K562 (cell line): ENCODE measurements around the gene SOCS2. TPM values are rescaled to one million over a fixed set of nuclear protein-coding genes. Genes with fewer than 3 reads are reported as not detected.
A peak's percentile ranks its signal among the peaks of the same experiment; 100 is the strongest.

Source experiments
- ATF3 ChIP-seq, 2 experiments: fragments of 450-650 bp in 1 of 2; sonication (generic) in 1 of 2; formaldehyde crosslinking in 1 of 2; IDR thresholded peaks in 1 of 2; conservative IDR thresholded peaks in 1 of 2; 2 replicates each; pipeline versions ENCODE4 v1.6.1 to v1.8.1; 2016 to 2023; ENCODE audit warnings: mild to moderate bottlenecking in 2 of 2, moderate library complexity in 2 of 2, inconsistent platforms in 1 of 2, missing genetic modification reagents in 1 of 2
- BCLAF1 ChIP-seq, 2 experiments: fragments of 450-650 bp in 1 of 2; IDR thresholded peaks; 2 replicates each; pipeline ENCODE4 v1.6.1; 2011 to 2017; ENCODE audit warnings: low read depth in 2 of 2, antibody characterized with exemption in 1 of 2, borderline replicate concordance in 1 of 2, low read length in 1 of 2, mild to moderate bottlenecking in 1 of 2, mixed read lengths in 1 of 2; ENCODE audit not compliant: control insufficient read depth in 1 of 2
- CCNT2 ChIP-seq: IDR thresholded peaks from 2 replicates; pipeline ENCODE4 v1.6.1; 2011; ENCODE audit warnings: borderline replicate concordance, low read depth, mild to moderate bottlenecking, moderate library complexity, mixed read lengths, low read length; ENCODE audit not compliant: insufficient read length; ENCODE audit errors: extremely low read depth
- CHCHD3 ChIP-seq: fragments of 250-450 bp; sonication (Bioruptor Pico); IDR thresholded peaks from 2 replicates; pipeline ENCODE4 v2.1.2; 2022; ENCODE audit warnings: mild to moderate bottlenecking
- CREB5 ChIP-seq: fragments of 250-450 bp; sonication (Bioruptor Pico); IDR thresholded peaks from 2 replicates; pipeline ENCODE4 v1.5.0; 2020; ENCODE audit warnings: mild to moderate bottlenecking
- ELF1 ChIP-seq: fragments of 200-800 bp; sonication (Bioruptor generic); IDR thresholded peaks from 2 replicates; pipeline ENCODE4 v1.6.1; 2016; ENCODE audit warnings: missing genetic modification characterization, missing compliant biosample characterization
- ELF4 ChIP-seq: fragments of 450-650 bp; formaldehyde crosslinking; IDR thresholded peaks from 2 replicates; pipeline ENCODE4 v1.4.0; 2022; ENCODE audit warnings: missing genetic modification characterization
- GTF2F1 ChIP-seq: IDR thresholded peaks from 2 replicates; pipeline ENCODE4 v1.6.1; 2011; ENCODE audit warnings: low read depth, low read length, improper control_type of control experiment
- KLF6 ChIP-seq: fragments of 250-450 bp; sonication (Bioruptor Pico); IDR thresholded peaks from 2 replicates; pipeline ENCODE4 v1.4.0; 2020; ENCODE audit warnings: mild to moderate bottlenecking, moderate library complexity, borderline replicate concordance
- NCOR1 ChIP-seq: fragments of 450-650 bp; IDR thresholded peaks from 2 replicates; pipeline ENCODE4 v1.6.1; 2016; ENCODE audit warnings: mild to moderate bottlenecking, moderate library complexity
- NRF1 ChIP-seq, 2 experiments: fragments of 450-650 bp; IDR thresholded peaks in 1 of 2; conservative IDR thresholded peaks in 1 of 2; 2 replicates each; pipeline ENCODE4 v1.6.1; 2014; ENCODE audit warnings: mild to moderate bottlenecking in 2 of 2
- POLR2G ChIP-seq: fragments of 200-400 bp; formaldehyde crosslinking; IDR thresholded peaks from 2 replicates; pipeline ENCODE4 v1.6.1; 2017; ENCODE audit warnings: low read depth, mild to moderate bottlenecking, antibody characterized with exemption, low read length, moderate library complexity
- POLR2H ChIP-seq: IDR thresholded peaks from 2 replicates; pipeline ENCODE4 v1.6.1; 2016; ENCODE audit warnings: missing genetic modification characterization, low read depth, mild to moderate bottlenecking, control low read depth, missing compliant biosample characterization, moderate library complexity
- RBFOX2 ChIP-seq: fragments of 200-400 bp; formaldehyde crosslinking; IDR thresholded peaks from 2 replicates; pipeline ENCODE4 v1.6.1; 2017; ENCODE audit warnings: low read depth, mild to moderate bottlenecking, low read length, moderate library complexity
- SRSF1 ChIP-seq: fragments of 200-400 bp; formaldehyde crosslinking; IDR thresholded peaks from 2 replicates; pipeline ENCODE4 v1.6.1; 2017; ENCODE audit warnings: mild to moderate bottlenecking, low read depth, low read length, moderate library complexity
- TFAM ChIP-seq: fragments of 250-450 bp; sonication (Bioruptor Pico); conservative IDR thresholded peaks from 2 replicates; pipeline ENCODE4 v1.5.0; 2021; ENCODE audit warnings: mild to moderate bottlenecking, moderate library complexity
- ZBTB11 ChIP-seq, 3 experiments: fragments of 200-800 bp in 1 of 3; fragments of 250-450 bp in 1 of 3; fragments of 450-650 bp in 1 of 3; sonication (Bioruptor Pico) in 1 of 3; sonication (Bioruptor generic) in 1 of 3; formaldehyde crosslinking in 1 of 3; IDR thresholded peaks; 2 replicates each; pipeline versions ENCODE4 v1.6.1 to v1.8.0; 2016 to 2022; ENCODE audit warnings: mild to moderate bottlenecking in 2 of 3, missing genetic modification characterization in 2 of 3, missing compliant biosample characterization in 1 of 3, moderate library complexity in 1 of 3
- ZNF121 ChIP-seq: sonication (generic); formaldehyde crosslinking; conservative IDR thresholded peaks from 2 replicates; pipeline ENCODE4 v1.8.0; 2022; ENCODE audit warnings: missing genetic modification reagents
- ZSCAN29 ChIP-seq: fragments of 450-650 bp; IDR thresholded peaks from 2 replicates; pipeline ENCODE4 v1.6.1; 2017
- polyA plus RNA-seq, 8 experiments: library from polyadenylated mRNA; depleted of rRNA in 4 of 8; stranded (reverse) in 5 of 8; unstranded in 3 of 8; fragments of >200 nt; fragmentation: Nextera tagmentation in 2 of 8; fragmentation: Illumina TruSeq in 1 of 8; extraction: Ambion mirVana in 2 of 8; extraction: Trizol in 1 of 8; gene quantifications; 2 replicates each; pipeline versions ENCODE4 v1.2.1 to v1.2.3, GENCODE V29; 2011 to 2014; ENCODE audit warnings: inconsistent platforms in 1 of 8, missing spikeins in 1 of 8
- total RNA-seq, 7 experiments: library from RNA; depleted of rRNA in 6 of 7; stranded (reverse); fragments of >200 nt in 6 of 7; fragmentation: Illumina TruSeq in 2 of 7; extraction: Trizol in 2 of 7; gene quantifications; 2 replicates each; pipeline versions ENCODE4 v1.2.1 to v1.2.3, GENCODE V29; 2011 to 2021; ENCODE audit warnings: low replicate concordance in 1 of 7

SOCS2 gene
- total and polyA plus RNA-seq, 9 of the 15 experiments (the other 6 are each of a cell fraction or from before 2014, with no cell fraction given): 37.0 to 162 (median 98.7) TPM

GRCh38 chr12:93603762-93604161 lies 31.3 kb downstream of the SOCS2 start (continued):
- no peak for TF ChIP-seq BCLAF1 (IDR thresholded peaks at IDR 0.05; ENCODE audit: borderline replicate concordance in 1 of 2, control insufficient read depth in 1 of 2, low read depth in 2 of 2, low read length in 1 of 2)
- TF ChIP-seq ZNF121 (CRISPR knock-in tag): no peak
- no peak for TF ChIP-seq CREB5 (CRISPR knock-in tag)
- no peak for TF ChIP-seq CHCHD3 (CRISPR knock-in tag)
- TF ChIP-seq ZSCAN29: no peak
- peak; percentile 31; the same call in 1 of the 2 replicates for TF ChIP-seq NCOR1
- TF ChIP-seq ELF1 (tag): no peak
- TF ChIP-seq ZBTB11 (CRISPR knock-in tag; IDR thresholded peaks at IDR 0.05): no peak
- no peak for TF ChIP-seq TFAM
- TF ChIP-seq SRSF1: no peak
- no peak for TF ChIP-seq RBFOX2
- TF ChIP-seq POLR2H (tag): no peak
- no peak for TF ChIP-seq ELF4 (CRISPR knock-in tag)
- TF ChIP-seq KLF6 (CRISPR knock-in tag): no peak
- TF ChIP-seq GTF2F1: no peak
- TF ChIP-seq NRF1 (conservative IDR thresholded peaks at IDR 0.05 in 1 of 2, IDR thresholded peaks at IDR 0.05 in 1 of 2): no peak
- no peak for TF ChIP-seq CCNT2
- TF ChIP-seq ATF3 (IDR thresholded peaks at IDR 0.05): no peak
- TF ChIP-seq ATF3 (CRISPR knock-in tag; conservative IDR thresholded peaks at IDR 0.05): no peak
- no peak for TF ChIP-seq POLR2G
